Adrenal gland (tissue), 12 donors: ENCODE results near the gene FOLR1. TPM values are rescaled to one million over a fixed set of nuclear protein-coding genes. Genes with fewer than 3 reads are reported as not detected.

Experiments
- DNase-seq, 7 donors: peaks; one replicate each; pipeline ENCODE4 v3.0.0-alpha.2; 2019 to 2020
- H3K27ac ChIP-seq, 5 donors: fragments of 200-600 bp; sonication (generic) in 4 of 5; 1 replicate in 3 of 5; 2 replicates in 2 of 5; pipeline versions ENCODE4 v1.5.1 to v1.8.0; 2016 to 2020; ENCODE audit warnings: mild to moderate bottlenecking in 1 of 5
- H3K27me3 ChIP-seq: fragments of 200-600 bp; 2 replicates; pipeline ENCODE4 v1.8.0; 2021
- H3K36me3 ChIP-seq, 2 donors: fragments of 200-600 bp; replicated peaks in 1 of 2; 1 replicate in 1 of 2; 2 replicates in 1 of 2; pipeline versions ENCODE4 v1.5.1 to v1.8.0; 2018 to 2022
- H3K4me1 ChIP-seq, 2 donors: fragments of 200-600 bp; replicated peaks in 1 of 2; 1 replicate in 1 of 2; 2 replicates in 1 of 2; pipeline versions ENCODE4 v1.5.1 to v1.8.0; 2018 to 2021
- H3K4me3 ChIP-seq, 4 donors: fragments of 200-600 bp; sonication (generic) in 3 of 4; one replicate each; pipeline ENCODE4 v1.5.1; 2016 to 2018
- H3K9me3 ChIP-seq, 3 donors: fragments of 200-600 bp; sonication (generic) in 1 of 3; replicated peaks in 1 of 3; 1 replicate in 2 of 3; 2 replicates in 1 of 3; pipeline versions ENCODE4 v1.5.1 to v1.8.0; 2016 to 2021
- POLR2A ChIP-seq, 2 donors: fragments of 450-650 bp; IDR thresholded peaks; one replicate each; pipeline ENCODE4 v1.6.1; 2017; ENCODE audit warnings: antibody characterized with exemption in 2 of 2, mild to moderate bottlenecking in 2 of 2, moderate library complexity in 1 of 2
- WGBS, 4 donors: extraction: QIAGEN DNeasy Blood & Tissue Kit in 2 of 4; methylation state at CpG; one replicate each; pipeline versions ENCODE4 v1.1.5 to v1.1.7; 2013 to 2017; 5-methylcytosine and 5-hydroxymethylcytosine counted together
- intact Hi-C, 2 donors: fragments of 100-400 bp; cut with DNase I; formaldehyde crosslinking; loops; one replicate each; pipeline versions ENCODE4 v1.14.1 to v1.15.0; 2022 to 2023
- polyA plus RNA-seq, 3 donors: library from polyadenylated mRNA; stranded (reverse); fragments of 200-250 nt in 2 of 3; fragments of 350-450 nt in 1 of 3; fragmentation: Illumina TruSeq in 1 of 3; extraction: RNeasy Lipid Tissue Mini Kit (QIAGEN cat#74804) in 1 of 3; gene quantifications; one replicate each; pipeline ENCODE4 v1.2.3, GENCODE V29; 2013 to 2014
- total RNA-seq, 9 donors: library from RNA; depleted of rRNA in 4 of 9; stranded (reverse); fragments of >200 nt in 4 of 9; fragments of 120-200 nt in 1 of 9; fragmentation: NEBNext Ultra II Directional in 1 of 9; extraction: Animal tissue kit (Norgen Biotek cat#: 25700) in 1 of 9; gene quantifications; one replicate each; pipeline versions ENCODE4 v1.1.0 to v1.2.4, GENCODE V29; 2013 to 2023
- TF ChIP-seq, protein P1 (sequence below), 6 experiments: fragments of 450-650 bp in 4 of 6; fragments of 200-600 bp in 2 of 6; sonication (generic) in 1 of 6; IDR thresholded peaks; 1 replicate in 5 of 6; 2 replicates in 1 of 6; pipeline versions ENCODE4 v1.5.1 to v1.8.0; 2016 to 2021; ENCODE audit warnings: antibody characterized with exemption in 6 of 6, mild to moderate bottlenecking in 2 of 6, moderate library complexity in 1 of 6
- donor health status: healthy with polysubstance abuse.
- donor health status: Bipolar disorder and iron deficiency.
- donor health status: DM: yes; HTN: yes; CAD: no.
- donor health status: DM: no; HTN: no; CAD: no.
- donor health status: DM: no; HTN: no; CAD: no.
- donor health status: DM: yes; HTN: yes; CAD: no.

The FOLR1 gene
- total and polyA plus RNA-seq, 12 donors = 0.57 to 7.2 (median 1.4) TPM

DNA sequence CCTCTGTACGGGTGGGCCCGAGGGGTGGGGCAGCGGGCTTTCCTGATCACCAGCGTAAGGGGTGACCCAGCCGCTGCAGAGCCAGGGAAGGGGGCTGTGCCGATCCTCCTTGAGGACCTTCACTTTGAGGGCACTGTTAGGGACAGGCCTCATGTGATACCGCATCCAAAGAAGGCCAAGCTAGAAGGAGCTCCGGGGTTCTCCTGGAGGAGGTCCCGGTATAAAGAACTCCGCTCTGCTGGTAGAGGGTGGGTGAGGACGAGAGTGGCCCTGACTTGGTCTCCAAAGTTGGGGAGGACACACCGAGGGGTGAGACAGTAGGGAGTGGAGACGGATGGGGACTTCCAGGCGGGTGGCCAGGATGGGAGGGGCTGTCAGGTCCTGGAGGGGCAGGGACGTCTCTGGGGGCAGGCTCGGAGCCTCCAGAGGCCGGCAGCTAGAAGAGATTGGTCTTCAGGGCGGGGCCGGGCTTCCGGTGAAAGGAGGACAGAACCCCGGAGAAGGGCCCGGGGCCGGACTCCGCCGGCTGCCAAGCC is 47.4 kb downstream of the FOLR1 start:
- TF ChIP-seq, protein P1, sequence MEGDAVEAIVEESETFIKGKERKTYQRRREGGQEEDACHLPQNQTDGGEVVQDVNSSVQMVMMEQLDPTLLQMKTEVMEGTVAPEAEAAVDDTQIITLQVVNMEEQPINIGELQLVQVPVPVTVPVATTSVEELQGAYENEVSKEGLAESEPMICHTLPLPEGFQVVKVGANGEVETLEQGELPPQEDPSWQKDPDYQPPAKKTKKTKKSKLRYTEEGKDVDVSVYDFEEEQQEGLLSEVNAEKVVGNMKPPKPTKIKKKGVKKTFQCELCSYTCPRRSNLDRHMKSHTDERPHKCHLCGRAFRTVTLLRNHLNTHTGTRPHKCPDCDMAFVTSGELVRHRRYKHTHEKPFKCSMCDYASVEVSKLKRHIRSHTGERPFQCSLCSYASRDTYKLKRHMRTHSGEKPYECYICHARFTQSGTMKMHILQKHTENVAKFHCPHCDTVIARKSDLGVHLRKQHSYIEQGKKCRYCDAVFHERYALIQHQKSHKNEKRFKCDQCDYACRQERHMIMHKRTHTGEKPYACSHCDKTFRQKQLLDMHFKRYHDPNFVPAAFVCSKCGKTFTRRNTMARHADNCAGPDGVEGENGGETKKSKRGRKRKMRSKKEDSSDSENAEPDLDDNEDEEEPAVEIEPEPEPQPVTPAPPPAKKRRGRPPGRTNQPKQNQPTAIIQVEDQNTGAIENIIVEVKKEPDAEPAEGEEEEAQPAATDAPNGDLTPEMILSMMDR (IDR thresholded peaks at IDR 0.05) = no peak
- TF ChIP-seq POLR2A (IDR thresholded peaks at IDR 0.05) = peak in 1 of 2 donors; percentile 25
- Histone ChIP-seq H3K36me3 (peaks cover 0 to 33% of the 10 kb centered on the region in 2 donors), H3K4me3 (peak overlapping the region in 2 of 4 donors; percentile 22 to 54), H3K27ac (peak overlapping the region in 3 of 5 donors; percentile 46 to 73 (median 67)), H3K9me3 (no peaks in the 10 kb centered on the region), H3K4me1 (peaks cover 28 to 32% of the 10 kb centered on the region in 2 donors), H3K27me3 (peaks cover 18% of the 10 kb centered on the region)
- intact Hi-C loops = loop anchor here in 1 of 2 donors (10.0 kb wide), 1 partner anchor 225 kb away; no protein-coding TSS in a partner anchor
- peak in 5 of 7 donors; percentile 65 to 90 (median 80) for DNase-seq
- WGBS, 4 donors = 9 to 15% (median 11%) methylated on average over 15 to 25 of the region's 25 CpGs

DNA sequence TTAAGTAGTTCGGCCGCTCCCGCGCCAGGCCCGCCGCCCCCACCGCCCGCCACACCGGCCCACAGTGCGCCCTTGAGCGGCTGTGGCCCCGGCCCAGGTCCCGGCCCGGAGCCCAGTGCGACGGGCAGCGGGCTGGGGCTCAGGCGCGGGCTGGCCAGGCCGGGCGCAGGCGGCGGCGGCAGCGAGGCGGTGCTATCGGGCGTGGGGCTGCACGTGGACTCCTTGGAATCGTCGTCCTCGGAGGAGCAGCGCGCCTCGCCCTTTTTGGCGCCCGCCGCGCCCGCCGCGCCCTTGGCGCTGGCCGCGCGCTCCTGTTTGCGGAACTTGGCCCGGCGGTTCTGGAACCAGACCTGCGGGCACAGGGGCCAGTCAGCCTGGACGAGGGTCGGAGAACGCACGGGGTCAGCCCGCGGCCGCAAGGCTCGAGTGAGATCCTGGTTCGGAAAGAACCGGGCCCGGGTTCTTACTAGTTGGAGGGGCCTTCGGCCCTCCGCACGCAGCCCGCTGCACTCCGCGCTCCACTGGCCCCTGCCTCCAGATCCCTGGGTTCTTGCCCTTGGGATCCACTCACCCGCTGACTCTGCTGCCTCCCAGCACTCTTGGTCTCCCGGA is 48.0 kb downstream of the FOLR1 start:
- intact Hi-C loops = loop anchor here in 1 of 2 donors (10.0 kb wide), 1 partner anchor 225 kb away; no protein-coding TSS in a partner anchor
- Histone ChIP-seq H3K4me1 (peaks cover 29 to 35% of the 10 kb centered on the region in 2 donors), H3K36me3 (peaks cover 0 to 27% of the 10 kb centered on the region in 2 donors), H3K4me3 (peak overlapping the region in 2 of 4 donors; percentile 22 to 54), H3K9me3 (no peaks in the 10 kb centered on the region), H3K27ac (peak overlapping the region in 3 of 5 donors; percentile 46 to 73 (median 67)), H3K27me3 (peaks cover 24% of the 10 kb centered on the region)
- 0 to 13% (median 4%) methylated on average over 4 to 69 of the region's 69 CpGs for WGBS, 4 donors
- DNase-seq = peak in 5 of 7 donors; percentile 73 to 83 (median 75)
- TF ChIP-seq POLR2A (IDR thresholded peaks at IDR 0.05) = peak in 1 of 2 donors; percentile 5
- TF ChIP-seq, protein P1 (IDR thresholded peaks at IDR 0.05) = peak in 2 of 6 experiments; percentile 31 to 34

DNA sequence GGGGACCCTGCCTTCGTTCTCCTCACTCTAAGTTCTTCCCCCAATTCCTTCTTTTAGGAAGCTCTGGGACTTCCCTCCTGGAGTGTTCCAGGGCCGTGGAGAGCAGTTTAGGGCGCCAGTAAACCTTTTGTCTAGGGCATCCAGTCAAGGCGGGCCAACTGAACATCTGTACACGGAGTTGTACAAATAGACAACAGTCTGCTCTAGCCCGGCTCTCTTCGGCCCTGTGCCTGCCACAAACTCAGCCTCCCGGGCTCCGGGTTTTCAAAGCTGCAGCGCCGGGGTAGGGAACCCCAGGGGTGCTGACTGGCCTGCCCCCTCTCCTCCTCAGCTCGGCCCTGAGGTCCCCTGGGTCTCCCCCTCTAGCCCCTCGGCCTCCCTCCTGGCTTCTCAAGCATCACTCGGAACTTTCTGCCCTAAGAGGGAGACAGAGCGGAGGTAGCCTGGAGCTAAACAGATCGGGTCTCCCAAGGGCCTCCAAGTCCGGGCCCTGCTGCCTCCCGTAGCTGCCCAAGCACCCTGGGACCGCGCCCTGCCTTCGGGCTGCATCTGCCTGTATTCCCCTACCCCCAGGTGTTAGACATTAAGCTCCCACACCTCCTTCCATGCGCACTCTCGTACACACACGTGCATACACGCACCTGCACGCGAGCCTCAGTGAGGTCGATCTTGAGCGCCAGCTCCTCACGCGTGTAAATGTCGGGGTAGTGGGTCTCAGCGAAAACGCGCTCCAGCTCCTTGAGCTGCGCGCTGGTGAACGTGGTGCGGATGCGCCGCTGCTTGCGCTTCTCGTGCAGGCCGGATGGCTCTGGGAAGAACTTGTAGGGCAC is 48.7 kb downstream of the FOLR1 start:
- H3K4me1 ChIP-seq = peaks cover 29 to 35% of the 10 kb centered on the region in 2 donors

More for the DNA sequence above, 48.7 kb downstream of the FOLR1 start:
- Histone ChIP-seq H3K4me3 (peak overlapping the region in 1 of 4 donors; percentile 54), H3K27ac (peak overlapping the region in 2 of 5 donors; percentile 67 to 73), H3K36me3 (peaks cover 0 to 20% of the 10 kb centered on the region in 2 donors), H3K27me3 (peaks cover 30% of the 10 kb centered on the region), H3K9me3 (no peaks in the 10 kb centered on the region)
- TF ChIP-seq POLR2A (IDR thresholded peaks at IDR 0.05) = no peak
- TF ChIP-seq, protein P1 (IDR thresholded peaks at IDR 0.05) = no peak
- WGBS, 4 donors = 17 to 26% (median 19%) methylated on average over 21 to 44 of the region's 44 CpGs
- peak in 2 of 7 donors; percentile 31 to 67 for DNase-seq
- intact Hi-C loops = no loop called here
